ENCODE data around the gene PCDHGC5.

Gene PCDHGC5

GRCh38 chr5:141525653-141526052, 36.8 kb downstream of the PCDHGC5 start:
- Histone ChIP-seq H3K9ac (ENCODE audit: low read depth, low read length) (peak overlapping the region; percentile 40; the same call in 1 of the 2 replicates), H3K27me3 (ENCODE audit: insufficient read depth, low read length) (no peaks in the 10 kb centered on the region), H3K27ac (ENCODE audit: low read length) (no peak overlapping the region), H3K4me3 (ENCODE audit: low read length) (no peak overlapping the region), H3K9me3 (ENCODE audit: insufficient read depth, low read depth, low read length) (no peaks in the 10 kb centered on the region), H3K36me3 (ENCODE audit: insufficient read depth, low read depth, low read length) (peaks cover 80% of the 10 kb centered on the region), H3K4me1 (ENCODE audit: insufficient read depth, low read length) (peaks cover 12% of the 10 kb centered on the region; the same call in 1 of the 2 replicates)

- H3K9me3 ChIP-seq (ENCODE audit: insufficient read depth, low read depth, low read length) = no peaks in the 10 kb centered on the region
- H3K9ac ChIP-seq (ENCODE audit: low read depth, low read length) = no peak overlapping the region
- peaks cover 12% of the 10 kb centered on the region; the same call in 1 of the 2 replicates for H3K4me1 ChIP-seq (ENCODE audit: insufficient read depth, low read length)
- no peak overlapping the region for H3K4me3 ChIP-seq (ENCODE audit: low read length)
- no peaks in the 10 kb centered on the region for H3K27me3 ChIP-seq (ENCODE audit: insufficient read depth, low read length)
- peaks cover 71% of the 10 kb centered on the region for H3K36me3 ChIP-seq (ENCODE audit: insufficient read depth, low read depth, low read length)
- no peak overlapping the region for H3K27ac ChIP-seq (ENCODE audit: low read length)
Observed at GRCh38 chr5:141527426-141527825, 38.5 kb downstream of the PCDHGC5 start.

GRCh38 chr5:141528291-141528984, 39.6 kb downstream of the PCDHGC5 start:
- Histone ChIP-seq H3K27me3 (ENCODE audit: insufficient read depth, low read length) (no peaks in the 10 kb centered on the region), H3K4me3 (ENCODE audit: low read length) (no peak overlapping the region), H3K36me3 (ENCODE audit: insufficient read depth, low read depth, low read length) (peaks cover 71% of the 10 kb centered on the region), H3K27ac (ENCODE audit: low read length) (no peak overlapping the region), H3K9ac (ENCODE audit: low read depth, low read length) (no peak overlapping the region), H3K4me1 (ENCODE audit: insufficient read depth, low read length) (peaks cover 12% of the 10 kb centered on the region; the same call in 1 of the 2 replicates), H3K9me3 (ENCODE audit: insufficient read depth, low read depth, low read length) (no peaks in the 10 kb centered on the region)

GRCh38 chr5:141529002-141529401, 40.1 kb downstream of the PCDHGC5 start:
- Histone ChIP-seq H3K9ac (ENCODE audit: low read depth, low read length) (no peak overlapping the region), H3K4me1 (ENCODE audit: insufficient read depth, low read length) (peaks cover 11% of the 10 kb centered on the region; the same call in 1 of the 2 replicates), H3K9me3 (ENCODE audit: insufficient read depth, low read depth, low read length) (no peaks in the 10 kb centered on the region), H3K4me3 (ENCODE audit: low read length) (no peak overlapping the region), H3K27me3 (ENCODE audit: insufficient read depth, low read length) (no peaks in the 10 kb centered on the region), H3K27ac (ENCODE audit: low read length) (no peak overlapping the region), H3K36me3 (ENCODE audit: insufficient read depth, low read depth, low read length) (peaks cover 71% of the 10 kb centered on the region)

GRCh38 chr5:141529873-141530272, 41.0 kb downstream of the PCDHGC5 start:
- Histone ChIP-seq H3K27ac (ENCODE audit: low read length) (no peak overlapping the region), H3K36me3 (ENCODE audit: insufficient read depth, low read depth, low read length) (peaks cover 69% of the 10 kb centered on the region), H3K4me1 (ENCODE audit: insufficient read depth, low read length) (peaks cover 6% of the 10 kb centered on the region; the same call in 1 of the 2 replicates), H3K4me3 (ENCODE audit: low read length) (no peak overlapping the region), H3K9me3 (ENCODE audit: insufficient read depth, low read depth, low read length) (no peaks in the 10 kb centered on the region), H3K9ac (ENCODE audit: low read depth, low read length) (no peak overlapping the region), H3K27me3 (ENCODE audit: insufficient read depth, low read length) (no peaks in the 10 kb centered on the region)

GRCh38 chr5:141532726-141533125, 43.8 kb downstream of the PCDHGC5 start:
- no peak overlapping the region for H3K4me3 ChIP-seq (ENCODE audit: low read length)
- H3K27ac ChIP-seq (ENCODE audit: low read length) = no peak overlapping the region
- peaks cover 49% of the 10 kb centered on the region for H3K36me3 ChIP-seq (ENCODE audit: insufficient read depth, low read depth, low read length)
- H3K9ac ChIP-seq (ENCODE audit: low read depth, low read length) = no peak overlapping the region
- H3K4me1 ChIP-seq (ENCODE audit: insufficient read depth, low read length) = no peaks in the 10 kb centered on the region
- no peaks in the 10 kb centered on the region for H3K9me3 ChIP-seq (ENCODE audit: insufficient read depth, low read depth, low read length)
- H3K27me3 ChIP-seq (ENCODE audit: insufficient read depth, low read length) = no peaks in the 10 kb centered on the region

GRCh38 chr5:141533897-141534296, 45.0 kb downstream of the PCDHGC5 start:
- Histone ChIP-seq H3K36me3 (ENCODE audit: insufficient read depth, low read depth, low read length) (peaks cover 37% of the 10 kb centered on the region), H3K4me3 (ENCODE audit: low read length) (no peak overlapping the region), H3K4me1 (ENCODE audit: insufficient read depth, low read length) (no peaks in the 10 kb centered on the region), H3K27me3 (ENCODE audit: insufficient read depth, low read length) (no peaks in the 10 kb centered on the region), H3K27ac (ENCODE audit: low read length) (no peak overlapping the region), H3K9ac (ENCODE audit: low read depth, low read length) (no peak overlapping the region), H3K9me3 (ENCODE audit: insufficient read depth, low read depth, low read length) (no peaks in the 10 kb centered on the region)

- no peak overlapping the region for H3K27ac ChIP-seq (ENCODE audit: low read length)
Observed at GRCh38 chr5:141534492-141535213, 45.8 kb downstream of the PCDHGC5 start.

More at GRCh38 chr5:141534492-141535213, 45.8 kb downstream of the PCDHGC5 start:
- Histone ChIP-seq H3K9ac (ENCODE audit: low read depth, low read length) (no peak overlapping the region), H3K4me3 (ENCODE audit: low read length) (no peak overlapping the region), H3K4me1 (ENCODE audit: insufficient read depth, low read length) (no peaks in the 10 kb centered on the region), H3K36me3 (ENCODE audit: insufficient read depth, low read depth, low read length) (peaks cover 29% of the 10 kb centered on the region), H3K27me3 (ENCODE audit: insufficient read depth, low read length) (no peaks in the 10 kb centered on the region), H3K9me3 (ENCODE audit: insufficient read depth, low read depth, low read length) (no peaks in the 10 kb centered on the region)
